Endothelial cell of umbilical vein (primary cell): ENCODE results near the gene PNPLA2. TPM values are rescaled to one million over a fixed set of nuclear protein-coding genes. Genes with fewer than 3 reads are reported as not detected.

Experiments
- BruUV-seq: library from RNA; stranded (reverse); fragments of 400-500 nt; replicated peaks from 2 replicates; lab custom pipeline; 2021; lab: Mats Ljungman, UMichigan
- CTCF ChIA-PET: fragments of 300-600, 350-600 bp; sonication (Branson Sonifier 250); formaldehyde crosslinking; loops from one replicate; lab custom pipeline; 2021; ENCODE audit warnings: antibody characterized with exemption, inconsistent platforms; lab: Charles Lee
- POLR2A ChIA-PET: fragments of 300-600, 350-600 bp; sonication (Branson Sonifier 250); formaldehyde crosslinking; loops from one replicate; lab custom pipeline; 2021; ENCODE audit warnings: antibody characterized with exemption, inconsistent platforms; lab: Charles Lee
- DNase-seq: peaks from one replicate; pipeline ENCODE4 v3.0.0-alpha.2; 2011; ENCODE audit warnings: low read depth, low spot score
- FAIRE-seq: peaks from 2 replicates; lab custom pipeline; 2011; peaks lifted over from hg19 to GRCh38; lab: Jason Lieb, UNC
- H2AFZ ChIP-seq: 2 replicates; pipeline ENCODE4 v1.6.0; 2012; ENCODE audit warnings: low read depth, low read length, control low read depth, inconsistent platforms
- H3K27ac ChIP-seq: 2 replicates; pipeline ENCODE4 v1.5.1; 2011; ENCODE audit warnings: low read depth, mild to moderate bottlenecking, control low read depth, low read length, moderate library complexity; ENCODE audit not compliant: insufficient read depth
- H3K27me3 ChIP-seq, 2 experiments: 2 replicates each; pipeline versions ENCODE4 v1.6.0 to v1.6.1; 2011; ENCODE audit warnings: low read length in 2 of 2, mixed read lengths in 1 of 2; ENCODE audit not compliant: control insufficient read depth in 2 of 2, insufficient read depth in 2 of 2
- H3K36me3 ChIP-seq, 2 experiments: 2 replicates in 1 of 2; 3 replicates in 1 of 2; pipeline ENCODE4 v1.5.1; 2011; ENCODE audit warnings: low read length in 2 of 2, mild to moderate bottlenecking in 1 of 2, moderate library complexity in 1 of 2; ENCODE audit not compliant: control insufficient read depth in 2 of 2, insufficient read depth in 2 of 2; ENCODE audit errors: extremely low read depth in 1 of 2
- H3K4me1 ChIP-seq: 3 replicates; pipeline ENCODE4 v1.5.1; 2011; ENCODE audit warnings: mild to moderate bottlenecking, low read length; ENCODE audit not compliant: control insufficient read depth, insufficient read depth; ENCODE audit errors: extremely low read depth
- H3K4me2 ChIP-seq: 2 replicates; pipeline ENCODE4 v1.6.1; 2011; ENCODE audit warnings: low read length, control low read depth, mixed read lengths; ENCODE audit not compliant: insufficient read depth
- H3K4me3 ChIP-seq, 3 experiments: fragments of 200-600 bp in 1 of 3; sonication (generic), shearing (Covaris generic) in 1 of 3; replicated peaks in 1 of 3; 2 replicates each; pipeline ENCODE4 v1.5.1; 2011 to 2016; ENCODE audit warnings: control low read depth in 3 of 3, low read length in 3 of 3, mild to moderate bottlenecking in 2 of 3, inconsistent platforms in 1 of 3, low read depth in 1 of 3, moderate library complexity in 1 of 3; ENCODE audit not compliant: insufficient read depth in 1 of 3
- H3K79me2 ChIP-seq: 2 replicates; pipeline ENCODE4 v1.6.0; 2012; ENCODE audit warnings: low read length, inconsistent platforms; ENCODE audit not compliant: control insufficient read depth, insufficient read depth
- H3K9ac ChIP-seq: replicated peaks from 2 replicates; pipeline ENCODE3; 2011; ENCODE audit warnings: low read length, control low read depth; ENCODE audit not compliant: insufficient read depth; ENCODE audit errors: extremely low read depth
- H3K9me1 ChIP-seq: replicated peaks from 3 replicates; pipeline ENCODE4 v1.6.0; 2011; ENCODE audit warnings: mild to moderate bottlenecking, low read length; ENCODE audit not compliant: control insufficient read depth, insufficient read depth; ENCODE audit errors: extremely low read depth
- H3K9me3 ChIP-seq: replicated peaks from 2 replicates; pipeline ENCODE4 v1.5.1; 2012; ENCODE audit warnings: low read length, inconsistent platforms; ENCODE audit not compliant: control insufficient read depth, insufficient read depth
- H4K20me1 ChIP-seq: replicated peaks from 2 replicates; pipeline ENCODE3; 2011; ENCODE audit warnings: mild to moderate bottlenecking, low read length; ENCODE audit not compliant: control insufficient read depth, insufficient read depth; ENCODE audit errors: extremely low read depth
- FOS ChIP-seq: IDR thresholded peaks from 2 replicates; pipeline ENCODE4 v1.6.1; 2011; ENCODE audit warnings: mild to moderate bottlenecking, low read length, moderate library complexity, borderline replicate concordance; ENCODE audit not compliant: insufficient read depth
- POLR2A ChIP-seq: IDR thresholded peaks from 2 replicates; pipeline ENCODE4 v1.6.1; 2012; ENCODE audit warnings: low read depth, mild to moderate bottlenecking, control low read depth, low read length
- POLR2AphosphoS5 ChIP-seq: IDR thresholded peaks from 2 replicates; pipeline ENCODE4 v1.6.1; 2012; ENCODE audit warnings: low read depth, mild to moderate bottlenecking, control low read depth, low read length, moderate library complexity; ENCODE audit not compliant: insufficient read depth
- dilution Hi-C: fragments of 300-500 bp; cut with MboI; formaldehyde crosslinking; loops from one replicate; pipeline ENCODE4 v1.15.0; 2019; ENCODE audit warnings: low sequenced_read_pairs; ENCODE audit not compliant: extremely low pct_ligation_motif_present
- intact Hi-C: fragments of 100-400 bp; cut with micrococcal nuclease; formaldehyde crosslinking; loops from one replicate; pipeline ENCODE4 v1.10.0; 2022
- polyA plus RNA-seq, 4 experiments: library from polyadenylated mRNA; depleted of rRNA in 3 of 4; stranded (reverse) in 3 of 4; unstranded in 1 of 4; fragments of >200 nt; gene quantifications; 2 replicates each; pipeline versions ENCODE4 v1.2.1 to v1.2.3, GENCODE V29; 2011 to 2012; ENCODE audit warnings: missing spikeins in 1 of 4
- total RNA-seq: library from RNA; stranded (reverse); gene quantifications from 2 replicates; pipeline ENCODE4 v1.2.3, GENCODE V29; 2021

The PNPLA2 gene
- total and polyA plus RNA-seq, 2 donors (not counting 3 experiments of a cell fraction or from before 2014, with no cell fraction given), result 73.1 to 75.6 TPM

- H3K9ac ChIP-seq, result peak overlapping the region; percentile 1
- BruUV-seq, result no TSS peak
Measured at GRCh38 chr11:829847-830294, 11.2 kb downstream of the PNPLA2 start.

GRCh38 chr11:830295-831117, 11.8 kb downstream of the PNPLA2 start:
- POLR2A ChIA-PET, result interaction anchor here (2.3 to 3.6 kb wide), 2 partner anchors 11 kb away, joined by 15 to 28 read pairs; partner anchors contain the start of genes PNPLA2, POLR2L and TSPAN4
- no peaks in the 10 kb centered on the region for H4K20me1 ChIP-seq
- DNase-seq (peak; percentile 82), FAIRE-seq (peak; percentile 94)
- no TSS peak for BruUV-seq
- no peaks in the 10 kb centered on the region for H3K9me1 ChIP-seq
- H3K4me1 ChIP-seq, result peaks cover 57% of the 10 kb centered on the region
- H3K9me3 ChIP-seq, result no peaks in the 10 kb centered on the region
- peak overlapping the region; percentile 59 for H2AFZ ChIP-seq
- intact Hi-C loops, result no loop called here
- peak overlapping the region; percentile 58 for H3K4me2 ChIP-seq
- CTCF ChIA-PET, result interaction anchor here (0.8 to 2.7 kb wide), 5 partner anchors 9 to 18 kb away, joined by 3 to 10 read pairs (median 7); partner anchors contain the start of genes PNPLA2 and TSPAN4
- H3K36me3 ChIP-seq, result peaks cover 0 to 1% of the 10 kb centered on the region in 2 experiments
- H3K4me3 ChIP-seq, result peak overlapping the region in 2 of 3 experiments; percentile 14 to 34
- dilution Hi-C loops, result no loop called here
- no peak for TF ChIP-seq FOS
- peak; percentile 9 for TF ChIP-seq POLR2A
- peak; percentile 48 for TF ChIP-seq POLR2AphosphoS5
- H3K27me3 ChIP-seq, result no peaks in the 10 kb centered on the region
- H3K27ac ChIP-seq, result no peak overlapping the region
- H3K9ac ChIP-seq, result peak overlapping the region; percentile 1
- peaks cover 15% of the 10 kb centered on the region for H3K79me2 ChIP-seq

More at GRCh38 chr11:829847-830294, 11.2 kb downstream of the PNPLA2 start:
- ChIA-PET POLR2A (interaction anchor here (1.5 to 3.6 kb wide), 3 partner anchors 11 to 15 kb away, joined by 6 to 28 read pairs (median 15); partner anchors contain the start of genes PNPLA2, POLR2L and TSPAN4), CTCF (interaction anchor here (1.3 to 2.7 kb wide), 5 partner anchors 10 to 24 kb away, joined by 5 to 10 read pairs (median 7); partner anchors contain the start of genes PIDD1, PNPLA2 and TSPAN4)
- peaks cover 52% of the 10 kb centered on the region for H3K4me1 ChIP-seq
- H3K4me2 ChIP-seq, result peak overlapping the region; percentile 58
- peaks cover 13% of the 10 kb centered on the region for H3K79me2 ChIP-seq
- H3K36me3 ChIP-seq, result peaks cover 1 to 2% of the 10 kb centered on the region in 2 experiments
- H3K4me3 ChIP-seq, result peak overlapping the region in 2 of 3 experiments; percentile 7 to 34
- peak overlapping the region; percentile 59 for H2AFZ ChIP-seq
- TF ChIP-seq FOS (no peak), POLR2A (peak; percentile 57)
- H3K27me3 ChIP-seq, result no peaks in the 10 kb centered on the region
- H3K9me3 ChIP-seq, result no peaks in the 10 kb centered on the region
- DNase-seq (no peak), FAIRE-seq (no peak)
- no peaks in the 10 kb centered on the region for H3K9me1 ChIP-seq
- intact Hi-C loops, result loop anchor here (1.0 kb wide), 1 partner anchor 11 kb away; no protein-coding TSS in a partner anchor
- H4K20me1 ChIP-seq, result no peaks in the 10 kb centered on the region
- dilution Hi-C loops, result no loop called here
- no peak overlapping the region for H3K27ac ChIP-seq
